RPMI7951 (cell line): ENCODE results near the gene GRPR. TPM values are rescaled to one million over a fixed set of nuclear protein-coding genes. Genes with fewer than 3 reads are reported as not detected.
"Not testable (repeated sequence)": the region's sequence is repeated elsewhere in the genome, so short reads cannot be mapped to it uniquely, and the experiment has no call there.

Source experiments
- DNase-seq: peaks from one replicate; pipeline ENCODE4 v3.0.0-alpha.2; 2012; ENCODE audit warnings: low read depth
- total RNA-seq: library from RNA; depleted of rRNA; stranded (reverse); fragments of >200 nt; shearing (Covaris generic); gene quantifications from 2 replicates; pipeline ENCODE4 v1.2.3, GENCODE V29; 2014; rRNA removed

GRPR gene
- total RNA-seq, 1 experiment from 2014 or later, result 0.60 TPM

GRCh38 chrX:16177260-16177659 is 53.9 kb downstream of the GRPR start:
- no peak for DNase-seq

GRCh38 chrX:16183843-16184242 is 60.5 kb downstream of the GRPR start:
- DNase-seq, result not testable (repeated sequence)

GRCh38 chrX:16185725-16186136 is 62.4 kb downstream of the GRPR start:
- peak; percentile 94 for DNase-seq

- peak; percentile 32 for DNase-seq
These were observed 63.1 kb downstream of the GRPR start for GRCh38 chrX:16186380-16187007.

DNA sequence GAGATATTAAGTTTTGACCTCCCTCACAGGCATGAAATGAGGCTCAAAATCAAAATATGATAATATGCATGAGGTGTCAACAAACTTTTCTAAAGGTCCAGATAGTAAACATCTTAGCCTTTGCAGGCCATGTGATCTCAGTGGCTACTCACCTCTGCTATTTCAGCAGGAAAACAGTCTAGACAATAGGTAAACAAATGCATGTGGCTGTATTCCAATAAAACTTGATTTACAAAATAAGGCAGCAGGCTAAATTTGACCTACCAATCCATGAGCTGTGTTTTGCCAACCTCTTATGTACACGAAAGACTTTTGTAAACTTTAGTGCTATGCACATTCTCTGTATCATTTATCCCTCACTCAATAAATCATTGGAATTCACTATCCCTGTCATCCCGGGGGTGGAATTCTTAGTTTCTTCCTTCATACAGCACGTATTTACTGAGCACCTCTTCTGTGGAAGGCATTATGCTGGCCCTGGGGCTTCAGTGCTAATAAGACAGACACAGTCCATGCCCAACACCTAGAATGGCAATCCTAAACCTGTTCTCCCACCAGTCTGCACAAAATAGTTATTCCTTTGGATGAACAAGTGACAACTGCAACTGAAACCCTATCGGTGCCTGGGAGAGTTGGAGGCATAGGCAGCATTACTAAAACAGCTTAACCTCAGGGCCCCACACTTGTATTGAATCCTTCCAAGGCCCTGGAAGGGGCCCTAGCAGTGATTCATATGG is 63.8 kb downstream of the GRPR start:
- no peak for DNase-seq

- peak; percentile 21 for DNase-seq
These were observed 65.3 kb downstream of the GRPR start for GRCh38 chrX:16188687-16189086.

DNA sequence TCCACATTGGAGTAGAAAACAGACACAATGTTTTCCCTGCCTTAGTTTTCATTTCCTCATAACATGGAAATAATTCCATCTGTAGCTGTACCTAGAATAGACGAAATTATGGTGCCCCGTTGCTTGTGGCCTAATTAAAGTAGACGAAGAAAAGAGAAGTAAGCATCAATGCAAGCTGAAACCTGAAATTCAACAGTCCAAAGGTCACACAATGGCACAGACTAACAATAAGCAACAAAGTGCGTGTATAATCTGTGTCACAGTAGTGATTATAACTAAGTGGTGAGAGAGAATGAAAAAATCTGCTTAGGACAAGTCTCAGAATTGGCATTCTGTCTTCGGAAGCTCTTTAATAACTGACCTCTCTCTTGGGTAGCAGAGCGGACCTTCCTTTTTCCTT is 68.2 kb downstream of the GRPR start:
- no peak for DNase-seq

DNA sequence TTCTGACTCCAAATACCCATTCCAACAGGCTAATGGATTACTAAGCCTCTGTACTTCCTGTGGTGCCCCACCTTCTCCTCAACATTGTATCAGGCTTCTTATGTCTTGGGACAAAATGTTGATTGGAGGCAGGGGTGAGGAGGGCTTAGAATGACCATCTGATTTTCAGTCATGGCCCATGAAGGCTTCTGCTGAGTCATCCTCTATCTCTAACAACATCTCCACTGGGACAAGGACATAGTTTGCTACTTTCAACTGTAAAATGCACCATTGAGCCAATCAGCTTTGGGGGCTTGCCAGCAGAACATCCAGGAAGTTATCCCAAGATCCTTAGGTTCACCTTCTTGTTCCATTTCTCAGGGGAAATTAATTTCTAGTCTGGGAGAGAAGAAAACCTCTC is 73.5 kb downstream of the GRPR start:
- DNase-seq, result peak; percentile 46

DNA sequence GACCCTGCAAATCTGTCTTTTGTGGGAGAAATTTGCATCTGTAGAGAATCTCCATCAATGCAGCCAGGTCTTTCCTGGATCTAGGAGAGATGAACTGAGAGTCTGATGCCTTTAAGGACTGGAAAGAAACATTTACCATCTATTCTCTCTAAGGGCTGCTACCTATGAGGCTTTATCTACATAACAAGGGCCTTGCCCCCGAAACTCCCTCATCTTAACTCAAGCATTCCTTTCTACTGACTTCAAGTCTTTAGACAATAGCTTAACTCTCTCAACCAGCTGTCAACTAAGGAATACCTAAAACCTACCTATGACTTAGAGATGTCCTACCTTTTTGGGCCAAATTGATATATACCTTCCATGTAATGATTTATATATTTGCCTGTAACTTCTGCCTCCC is 76.0 kb downstream of the GRPR start:
- no peak for DNase-seq

DNA sequence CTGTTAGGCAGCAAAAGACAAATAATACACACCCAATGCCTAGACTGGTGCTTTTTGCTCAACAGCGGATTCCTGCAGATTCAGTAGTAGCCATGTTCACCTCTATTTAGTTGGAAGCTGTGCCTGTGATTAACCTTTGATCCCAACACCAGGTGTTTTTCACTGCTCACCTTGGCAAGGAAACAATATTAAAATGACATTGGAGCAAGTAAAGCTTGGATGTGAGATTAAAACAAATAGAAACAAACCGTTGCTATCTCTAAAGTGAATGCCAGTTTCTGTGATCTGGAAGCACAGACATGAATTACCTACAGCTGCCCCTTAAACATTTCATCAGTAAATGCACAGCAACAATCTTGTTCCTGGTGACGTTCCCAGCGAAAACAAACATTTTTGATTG is 79.6 kb downstream of the GRPR start:
- no peak for DNase-seq

Other genes with a start within 250 kb of the GRPR start
- not detected in 2 replicates for gene MAGEB17, start 43.9 kb downstream of the GRPR start, total RNA-seq